Hematopoietic multipotent progenitor cell treated with erythropoietin and hydrocortisone succinate and interleukin-3 and kit ligand, for 6 days (in vitro differentiated cells): Measurements from ENCODE around the gene USP11.

Experiments used
- DNase-seq: peaks from one replicate; pipeline ENCODE4 v3.0.0-alpha.2; 2015

The USP11 gene

GRCh38 chrX:47204970-47205369 is 27.8 kb upstream of the USP11 start:
- no peak for DNase-seq

- no peak for DNase-seq
Observed at GRCh38 chrX:47206316-47206715, 26.5 kb upstream of the USP11 start.

- DNase-seq, result no peak
Observed at GRCh38 chrX:47208108-47208507, 24.7 kb upstream of the USP11 start.

- DNase-seq, result no peak
Observed at GRCh38 chrX:47209508-47210238, 23.1 kb upstream of the USP11 start.

GRCh38 chrX:47210661-47211425 is 22.0 kb upstream of the USP11 start:
- no peak for DNase-seq

- DNase-seq, result no peak
Observed at GRCh38 chrX:47212381-47213293, 20.2 kb upstream of the USP11 start.

GRCh38 chrX:47214435-47215077 is 18.3 kb upstream of the USP11 start:
- no peak for DNase-seq

- DNase-seq, result no peak
Observed at GRCh38 chrX:47215291-47215900, 17.4 kb upstream of the USP11 start.

GRCh38 chrX:47216393-47216925 is 16.4 kb upstream of the USP11 start:
- DNase-seq, result no peak

GRCh38 chrX:47217121-47217851 is 15.5 kb upstream of the USP11 start:
- peak; percentile 37 for DNase-seq

- DNase-seq, result peak; percentile 98
Observed at GRCh38 chrX:47217852-47218279, 14.9 kb upstream of the USP11 start.

- DNase-seq, result peak; percentile 71
Observed at GRCh38 chrX:47218280-47218919, 14.4 kb upstream of the USP11 start, which contains the start of gene CDK16. CDK16 (plus strand) TSS chrX:47218681; CDS start chrX:47223558, 4,877 bp downstream.

GRCh38 chrX:47218920-47219815 is 13.6 kb upstream of the USP11 start:
- DNase-seq, result peak; percentile 61

- no peak for DNase-seq
Observed at GRCh38 chrX:47221756-47222155, 11.1 kb upstream of the USP11 start.

GRCh38 chrX:47222751-47223350 is 10.0 kb upstream of the USP11 start:
- no peak for DNase-seq

GRCh38 chrX:47223476-47224250 is 9.1 kb upstream of the USP11 start:
- no peak for DNase-seq

- no peak for DNase-seq
Observed at GRCh38 chrX:47224266-47224895, 8.4 kb upstream of the USP11 start.

- DNase-seq, result no peak
Observed at GRCh38 chrX:47224896-47225290, 7.9 kb upstream of the USP11 start.
